ENCODE results near the gene SIVA1.

The SIVA1 gene, protein sequence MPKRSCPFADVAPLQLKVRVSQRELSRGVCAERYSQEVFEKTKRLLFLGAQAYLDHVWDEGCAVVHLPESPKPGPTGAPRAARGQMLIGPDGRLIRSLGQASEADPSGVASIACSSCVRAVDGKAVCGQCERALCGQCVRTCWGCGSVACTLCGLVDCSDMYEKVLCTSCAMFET

DNA sequence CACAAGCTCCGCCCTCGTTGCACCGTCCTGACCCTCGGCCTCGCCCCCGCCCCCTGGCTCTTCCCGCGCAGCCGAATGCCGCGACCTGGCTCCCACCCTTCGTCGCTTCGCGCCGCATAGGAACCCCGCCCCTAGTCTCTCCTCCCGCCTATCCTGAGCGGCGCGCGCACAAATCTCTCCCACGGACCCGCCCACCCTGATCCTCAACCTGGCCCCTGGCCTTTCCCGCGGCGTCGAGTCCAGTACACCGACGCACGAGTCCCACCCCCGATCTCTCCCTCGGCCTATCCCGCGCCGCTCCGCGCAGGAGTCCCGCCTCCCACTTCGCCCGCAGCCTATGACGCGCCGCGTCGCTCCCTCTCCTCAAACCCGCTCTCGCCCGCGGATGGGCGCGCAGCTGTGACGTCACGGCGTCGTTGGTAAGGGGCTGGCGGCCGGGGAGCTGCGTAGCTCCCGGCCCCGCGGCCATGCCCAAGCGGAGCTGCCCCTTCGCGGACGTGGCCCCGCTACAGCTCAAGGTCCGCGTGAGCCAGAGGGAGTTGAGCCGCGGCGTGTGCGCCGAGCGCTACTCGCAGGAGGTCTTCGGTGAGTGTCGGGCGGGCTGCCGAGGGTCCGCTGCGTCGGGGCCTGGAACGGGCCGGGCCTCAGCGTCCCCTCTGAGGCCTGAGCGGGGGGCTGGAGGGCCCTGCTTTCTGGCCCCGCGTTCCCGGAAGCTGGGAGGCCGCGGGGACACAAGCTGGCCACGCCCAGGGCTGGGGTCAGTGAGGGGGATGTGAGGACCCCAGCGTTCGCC lies at the start of gene SIVA1:
Gene SIVA1 (plus strand): TSS at position 413 of the 793 bp plus-strand sequence. CDS start 55 bp downstream, at position 468.
- peak within 1 kb of the TSS; percentile 99 for H3K9ac ChIP-seq (ENCODE audit: insufficient read length, low read depth)
- peak within 1 kb of the TSS; percentile 91 for H3K4me3 ChIP-seq (ENCODE audit: insufficient read length, low read depth)
- DNase-seq (ENCODE audit: low read depth, low spot score), result peak; percentile 97
- H3K27me3 ChIP-seq (ENCODE audit: insufficient read depth, insufficient read length), result no peaks in the 10 kb centered on the region
- peaks cover 27% of the 10 kb centered on the region; the same call in 1 of the 2 replicates for H3K9me3 ChIP-seq (ENCODE audit: insufficient read depth, low read length)
- peaks cover 21% of the 10 kb centered on the region for H3K4me1 ChIP-seq (ENCODE audit: insufficient read depth, insufficient read length)
- H3K36me3 ChIP-seq (ENCODE audit: insufficient read depth, insufficient read length, low read length), result peaks cover 41% of the 10 kb centered on the region
- TF ChIP-seq ZNF274 (IDR thresholded peaks at IDR 0.05; ENCODE audit: low read depth, low read length) (no peak), SUZ12 (IDR thresholded peaks at IDR 0.05; ENCODE audit: extremely low read depth, insufficient read depth, insufficient read length) (no peak), YY1 (IDR thresholded peaks at IDR 0.05; ENCODE audit: insufficient read depth, insufficient read length) (no peak)

DNA sequence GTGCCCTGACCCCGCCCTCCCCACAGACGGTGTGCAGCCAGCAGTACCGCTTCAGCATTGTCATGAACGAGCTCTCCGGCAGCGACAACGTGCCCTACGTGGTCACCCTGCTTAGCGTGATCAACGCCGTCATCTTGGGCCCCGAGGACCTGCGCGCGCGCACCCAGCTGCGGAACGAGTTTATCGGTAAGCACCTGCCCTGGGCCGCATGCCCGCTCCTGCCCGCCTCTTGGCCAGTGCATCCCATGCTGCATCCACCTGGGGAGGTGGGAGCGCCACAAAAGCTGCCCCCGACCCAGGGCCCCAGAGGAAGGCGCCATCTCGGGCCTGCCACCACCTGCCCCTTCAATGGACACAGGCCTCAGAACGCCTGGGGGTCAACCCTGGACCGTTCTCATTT lies 49.7 kb upstream of the SIVA1 start:
- no peak overlapping the region for H3K9ac ChIP-seq (ENCODE audit: insufficient read length, low read depth)
- TF ChIP-seq ZNF274 (IDR thresholded peaks at IDR 0.05; ENCODE audit: low read depth, low read length), result no peak
- TF ChIP-seq YY1 (IDR thresholded peaks at IDR 0.05; ENCODE audit: insufficient read depth, insufficient read length), result no peak
- no peak for TF ChIP-seq SUZ12 (IDR thresholded peaks at IDR 0.05; ENCODE audit: extremely low read depth, insufficient read depth, insufficient read length)
- H3K4me3 ChIP-seq (ENCODE audit: insufficient read length, low read depth), result no peak overlapping the region
- peaks cover 7% of the 10 kb centered on the region for H3K4me1 ChIP-seq (ENCODE audit: insufficient read depth, insufficient read length)
- H3K36me3 ChIP-seq (ENCODE audit: insufficient read depth, insufficient read length, low read length), result peaks cover 68% of the 10 kb centered on the region
- DNase-seq (ENCODE audit: low read depth, low spot score), result no peak
- no peaks in the 10 kb centered on the region for H3K27me3 ChIP-seq (ENCODE audit: insufficient read depth, insufficient read length)
- H3K9me3 ChIP-seq (ENCODE audit: insufficient read depth, low read length), result peaks cover 7% of the 10 kb centered on the region; the same call in 1 of the 2 replicates

DNA sequence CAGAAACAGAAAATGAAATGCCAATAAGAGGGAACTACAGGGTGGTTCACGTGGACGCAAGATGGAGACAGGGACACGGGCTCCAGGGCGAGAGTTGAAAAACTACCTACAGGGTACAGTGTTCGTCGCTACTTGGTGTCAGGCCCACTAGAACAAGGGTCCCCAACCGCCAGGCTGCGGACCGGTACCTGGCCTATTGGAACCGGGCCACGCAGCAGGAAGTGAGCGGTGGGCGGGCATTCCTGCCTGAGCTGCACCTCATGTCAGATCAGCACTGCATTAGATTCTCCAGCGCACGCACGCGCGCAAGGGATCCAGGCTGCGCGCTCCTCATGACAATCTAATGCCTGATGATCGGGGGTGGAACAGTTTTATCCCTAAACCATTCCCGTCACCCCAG lies 48.7 kb upstream of the SIVA1 start:
- Histone ChIP-seq H3K27me3 (ENCODE audit: insufficient read depth, insufficient read length) (no peaks in the 10 kb centered on the region), H3K4me3 (ENCODE audit: insufficient read length, low read depth) (no peak overlapping the region), H3K36me3 (ENCODE audit: insufficient read depth, insufficient read length, low read length) (peaks cover 74% of the 10 kb centered on the region), H3K4me1 (ENCODE audit: insufficient read depth, insufficient read length) (peaks cover 10% of the 10 kb centered on the region), H3K9ac (ENCODE audit: insufficient read length, low read depth) (no peak overlapping the region), H3K9me3 (ENCODE audit: insufficient read depth, low read length) (peaks cover 7% of the 10 kb centered on the region; the same call in 1 of the 2 replicates)
- TF ChIP-seq YY1 (IDR thresholded peaks at IDR 0.05; ENCODE audit: insufficient read depth, insufficient read length) (no peak), ZNF274 (IDR thresholded peaks at IDR 0.05; ENCODE audit: low read depth, low read length) (no peak), SUZ12 (IDR thresholded peaks at IDR 0.05; ENCODE audit: extremely low read depth, insufficient read depth, insufficient read length) (no peak)
- DNase-seq (ENCODE audit: low read depth, low spot score), result no peak

DNA sequence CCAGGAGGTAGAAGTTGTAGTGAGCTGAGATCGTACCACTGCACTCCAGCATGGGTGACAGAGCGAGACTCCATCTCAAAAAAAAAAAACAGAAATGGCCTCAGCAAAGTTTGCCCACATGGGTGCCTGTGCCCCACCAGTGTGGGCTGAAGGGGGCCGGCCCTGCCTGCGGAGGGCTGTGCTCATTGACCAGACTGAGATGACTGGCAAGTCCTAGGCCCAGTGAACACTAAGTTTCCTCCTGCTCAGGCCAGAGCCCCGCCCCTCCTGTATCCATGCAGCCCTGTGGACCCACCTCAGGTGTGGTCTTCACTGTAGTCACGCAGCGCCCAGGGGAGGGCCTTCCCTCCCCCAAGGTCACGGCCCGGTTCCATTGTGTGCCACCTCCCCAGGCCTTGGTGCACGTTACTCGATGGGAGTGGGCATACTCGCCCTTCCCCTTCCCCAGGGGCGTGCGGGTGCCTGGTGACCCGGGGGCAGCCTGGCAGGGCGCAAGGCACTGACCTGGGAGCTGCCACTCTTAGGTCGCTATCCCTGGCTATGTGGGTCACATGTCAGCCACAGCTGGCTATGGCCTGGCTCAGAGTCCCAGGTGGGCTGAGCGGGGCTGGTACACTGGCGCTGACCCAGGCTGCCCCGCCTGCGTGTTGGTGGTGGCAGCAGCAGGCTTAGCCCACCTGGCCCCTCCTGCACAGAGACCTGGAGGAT lies 47.5 kb upstream of the SIVA1 start:
- Histone ChIP-seq H3K4me1 (ENCODE audit: insufficient read depth, insufficient read length) (peaks cover 15% of the 10 kb centered on the region), H3K9me3 (ENCODE audit: insufficient read depth, low read length) (peaks cover 7% of the 10 kb centered on the region; the same call in 1 of the 2 replicates), H3K9ac (ENCODE audit: insufficient read length, low read depth) (no peak overlapping the region), H3K36me3 (ENCODE audit: insufficient read depth, insufficient read length, low read length) (peaks cover 78% of the 10 kb centered on the region), H3K4me3 (ENCODE audit: insufficient read length, low read depth) (no peak overlapping the region), H3K27me3 (ENCODE audit: insufficient read depth, insufficient read length) (no peaks in the 10 kb centered on the region)
- TF ChIP-seq SUZ12 (IDR thresholded peaks at IDR 0.05; ENCODE audit: extremely low read depth, insufficient read depth, insufficient read length) (no peak), YY1 (IDR thresholded peaks at IDR 0.05; ENCODE audit: insufficient read depth, insufficient read length) (no peak), ZNF274 (IDR thresholded peaks at IDR 0.05; ENCODE audit: low read depth, low read length) (no peak)
- no peak for DNase-seq (ENCODE audit: low read depth, low spot score)

DNA sequence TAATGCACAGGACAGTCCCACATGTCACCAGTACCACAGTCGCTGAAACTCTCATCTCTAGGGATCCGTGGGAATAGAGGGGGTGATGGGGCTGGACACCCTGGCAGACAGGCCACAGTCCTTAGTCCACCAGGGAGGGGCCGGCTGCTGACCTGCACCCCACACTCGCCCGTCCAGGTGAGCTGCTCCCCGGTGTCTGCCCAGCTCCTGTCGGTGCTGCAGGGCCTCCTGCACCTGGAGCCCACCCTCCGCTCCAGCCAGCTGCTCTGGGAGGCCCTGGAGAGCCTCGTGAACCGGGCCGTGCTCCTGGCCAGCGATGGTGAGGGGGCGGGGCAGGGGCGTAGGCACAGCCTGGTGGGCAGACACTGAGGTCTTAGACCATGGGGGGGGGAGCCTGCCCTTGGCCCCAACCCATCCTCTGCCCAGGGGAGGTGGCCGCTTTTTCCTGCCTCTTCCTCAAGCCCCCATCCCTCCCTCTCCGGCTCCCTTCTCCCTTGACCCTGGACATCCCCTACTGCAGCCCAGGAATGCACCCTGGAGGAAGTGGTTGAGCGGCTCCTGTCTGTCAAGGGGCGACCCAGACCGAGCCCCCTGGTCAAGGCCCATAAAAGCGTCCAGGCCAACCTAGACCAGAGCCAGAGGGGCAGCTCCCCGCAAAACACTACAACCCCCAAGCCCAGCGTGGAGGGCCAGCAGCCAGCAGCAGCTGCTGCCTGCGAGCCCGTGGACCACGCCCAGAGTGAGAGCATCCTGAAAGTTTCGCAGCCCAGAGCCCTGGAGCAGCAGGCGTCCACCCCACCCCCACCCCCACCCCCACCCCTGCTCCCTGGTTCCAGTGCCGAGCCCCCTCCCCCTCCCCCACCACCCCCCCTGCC lies 46.0 kb upstream of the SIVA1 start:
- Histone ChIP-seq H3K9ac (ENCODE audit: insufficient read length, low read depth) (no peak overlapping the region), H3K4me1 (ENCODE audit: insufficient read depth, insufficient read length) (peaks cover 15% of the 10 kb centered on the region), H3K27me3 (ENCODE audit: insufficient read depth, insufficient read length) (no peaks in the 10 kb centered on the region), H3K4me3 (ENCODE audit: insufficient read length, low read depth) (no peak overlapping the region), H3K9me3 (ENCODE audit: insufficient read depth, low read length) (peaks cover 7% of the 10 kb centered on the region; the same call in 1 of the 2 replicates), H3K36me3 (ENCODE audit: insufficient read depth, insufficient read length, low read length) (peaks cover 80% of the 10 kb centered on the region)
- TF ChIP-seq SUZ12 (IDR thresholded peaks at IDR 0.05; ENCODE audit: extremely low read depth, insufficient read depth, insufficient read length), result no peak
- no peak for TF ChIP-seq ZNF274 (IDR thresholded peaks at IDR 0.05; ENCODE audit: low read depth, low read length)
- no peak for TF ChIP-seq YY1 (IDR thresholded peaks at IDR 0.05; ENCODE audit: insufficient read depth, insufficient read length)
- no peak for DNase-seq (ENCODE audit: low read depth, low spot score)

All from NT2/D1 (cell line).